ENCODE data around the gene DCST1.

DNA sequence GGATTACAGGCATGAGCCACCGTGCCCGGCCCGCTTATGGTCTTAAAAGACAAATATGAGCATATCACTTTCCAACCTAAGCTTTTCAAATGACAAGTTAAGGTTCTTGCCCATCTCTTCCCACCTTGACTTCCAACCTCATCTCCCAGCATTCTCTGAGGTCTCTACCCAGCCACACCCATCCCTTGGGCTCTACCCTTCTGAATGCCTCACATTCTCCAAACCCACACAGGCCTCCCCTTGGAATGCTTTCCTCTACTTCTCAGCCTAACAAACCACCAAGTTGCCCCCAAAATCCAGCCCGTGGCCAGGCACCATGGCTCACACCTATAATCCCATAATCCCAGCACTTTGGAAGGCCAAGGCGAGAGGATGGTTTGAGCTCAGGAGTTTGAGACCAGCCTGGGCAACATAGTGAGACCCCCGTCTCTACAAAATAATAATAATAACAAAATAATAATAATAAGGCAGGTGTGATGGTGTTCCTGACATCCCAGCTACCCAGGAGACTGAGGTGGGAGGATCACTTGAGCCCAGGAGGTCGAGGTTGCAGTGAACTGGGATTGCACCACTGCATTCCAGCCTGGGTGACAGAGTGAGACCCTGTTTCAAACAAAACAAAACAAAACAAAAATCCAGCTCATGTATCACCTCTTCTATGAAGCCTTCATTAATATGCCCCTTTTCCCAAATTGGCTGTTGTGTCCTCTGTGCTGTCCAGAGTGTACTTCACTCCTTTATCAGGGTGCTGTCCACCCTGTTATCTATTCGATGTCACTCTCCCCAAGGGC is 11.3 kb upstream of the DCST1 start:
- TF ChIP-seq, protein P1, sequence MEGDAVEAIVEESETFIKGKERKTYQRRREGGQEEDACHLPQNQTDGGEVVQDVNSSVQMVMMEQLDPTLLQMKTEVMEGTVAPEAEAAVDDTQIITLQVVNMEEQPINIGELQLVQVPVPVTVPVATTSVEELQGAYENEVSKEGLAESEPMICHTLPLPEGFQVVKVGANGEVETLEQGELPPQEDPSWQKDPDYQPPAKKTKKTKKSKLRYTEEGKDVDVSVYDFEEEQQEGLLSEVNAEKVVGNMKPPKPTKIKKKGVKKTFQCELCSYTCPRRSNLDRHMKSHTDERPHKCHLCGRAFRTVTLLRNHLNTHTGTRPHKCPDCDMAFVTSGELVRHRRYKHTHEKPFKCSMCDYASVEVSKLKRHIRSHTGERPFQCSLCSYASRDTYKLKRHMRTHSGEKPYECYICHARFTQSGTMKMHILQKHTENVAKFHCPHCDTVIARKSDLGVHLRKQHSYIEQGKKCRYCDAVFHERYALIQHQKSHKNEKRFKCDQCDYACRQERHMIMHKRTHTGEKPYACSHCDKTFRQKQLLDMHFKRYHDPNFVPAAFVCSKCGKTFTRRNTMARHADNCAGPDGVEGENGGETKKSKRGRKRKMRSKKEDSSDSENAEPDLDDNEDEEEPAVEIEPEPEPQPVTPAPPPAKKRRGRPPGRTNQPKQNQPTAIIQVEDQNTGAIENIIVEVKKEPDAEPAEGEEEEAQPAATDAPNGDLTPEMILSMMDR (IDR thresholded peaks at IDR 0.05) = no peak
- TF ChIP-seq POLR2A (IDR thresholded peaks at IDR 0.05) = no peak
